T-helper 2 cell treated with Interferon-gamma antibody and Interleukin-4, amounts not matched to agents 5 μg/mL and 100 μg/mL, for 36 hours (primary cell): ENCODE results near the gene FAM234B.
"Not testable (repeated sequence)": the region's sequence is repeated elsewhere in the genome, so short reads cannot be mapped to it uniquely, and the experiment has no call there.

Experiments
- DNase-seq: peaks from one replicate; pipeline ENCODE4 v3.0.0; 2021; ENCODE audit warnings: low spot score
- H3K27ac Mint-ChIP-seq: one replicate; pipeline ENCODE4 v1.8.0; 2021; ENCODE audit warnings: mild to moderate bottlenecking, mixed read lengths
- H3K27me3 Mint-ChIP-seq: one replicate; pipeline ENCODE4 v1.8.0; 2021; ENCODE audit warnings: low read depth, mixed read lengths
- H3K36me3 Mint-ChIP-seq: one replicate; pipeline ENCODE4 v1.8.0; 2021; ENCODE audit warnings: low read depth, mixed read lengths
- H3K4me1 Mint-ChIP-seq: one replicate; pipeline ENCODE4 v1.8.0; 2021; ENCODE audit warnings: low read depth, mixed read lengths
- H3K4me3 Mint-ChIP-seq: one replicate; pipeline ENCODE4 v1.8.0; 2022; ENCODE audit warnings: mild to moderate bottlenecking, moderate library complexity, mixed read lengths
- H3K9me3 Mint-ChIP-seq: one replicate; pipeline ENCODE4 v1.8.0; 2021; ENCODE audit warnings: mixed read lengths

Gene FAM234B

DNA sequence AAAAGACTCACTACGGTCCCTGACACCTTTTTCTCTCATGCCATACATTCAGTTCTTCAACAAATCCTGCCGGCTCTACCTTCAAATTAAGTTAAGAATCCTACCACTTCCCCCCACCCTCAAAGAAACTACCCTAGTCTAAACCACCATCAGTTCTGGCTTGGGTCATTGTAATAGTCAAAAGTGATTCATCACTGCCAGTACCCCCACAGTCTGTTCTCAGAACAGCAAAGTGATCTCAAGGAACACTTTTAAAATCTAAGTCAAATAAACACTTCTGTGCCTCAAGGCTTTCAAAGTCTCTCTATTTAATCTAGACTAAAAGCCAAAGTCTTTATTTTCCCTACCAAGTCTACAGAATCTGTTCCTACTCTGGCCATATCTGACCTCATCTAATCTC, 12.0 kb upstream of the FAM234B start:
- H3K4me3 Mint-ChIP-seq = no peak overlapping the region
- no peak overlapping the region for H3K27ac Mint-ChIP-seq
- peaks cover 12% of the 10 kb centered on the region for H3K27me3 Mint-ChIP-seq
- DNase-seq = no peak
- H3K4me1 Mint-ChIP-seq = peaks cover under 1% of the 10 kb centered on the region
- no peaks in the 10 kb centered on the region for H3K9me3 Mint-ChIP-seq
- no peaks in the 10 kb centered on the region for H3K36me3 Mint-ChIP-seq

GRCh38 chr12:13033476-13033875, 10.7 kb upstream of the FAM234B start:
- Mint-ChIP-seq H3K4me3 (no peak overlapping the region), H3K27ac (no peak overlapping the region), H3K4me1 (no peaks in the 10 kb centered on the region), H3K9me3 (no peaks in the 10 kb centered on the region), H3K27me3 (peaks cover 12% of the 10 kb centered on the region), H3K36me3 (no peaks in the 10 kb centered on the region)
- no peak for DNase-seq

GRCh38 chr12:13035335-13035734, 8.8 kb upstream of the FAM234B start:
- H3K27me3 Mint-ChIP-seq = peaks cover 10% of the 10 kb centered on the region
- not testable (repeated sequence) for H3K9me3 Mint-ChIP-seq, H3K4me3 Mint-ChIP-seq

GRCh38 chr12:13036881-13037280, 7.3 kb upstream of the FAM234B start:
- H3K9me3 Mint-ChIP-seq = no peaks in the 10 kb centered on the region
- no peak for DNase-seq
- H3K4me3 Mint-ChIP-seq = no peak overlapping the region
- H3K27me3 Mint-ChIP-seq = peaks cover 18% of the 10 kb centered on the region
- no peaks in the 10 kb centered on the region for H3K36me3 Mint-ChIP-seq
- no peak overlapping the region for H3K27ac Mint-ChIP-seq
- peaks cover 2% of the 10 kb centered on the region for H3K4me1 Mint-ChIP-seq

More at GRCh38 chr12:13035335-13035734, 8.8 kb upstream of the FAM234B start:
- DNase-seq, H3K36me3 Mint-ChIP-seq, H3K4me1 Mint-ChIP-seq, H3K27ac Mint-ChIP-seq: not testable (repeated sequence)

- no peaks in the 10 kb centered on the region for H3K36me3 Mint-ChIP-seq
- H3K27me3 Mint-ChIP-seq = peaks cover 28% of the 10 kb centered on the region
- H3K4me3 Mint-ChIP-seq = no peak overlapping the region
- no peaks in the 10 kb centered on the region for H3K9me3 Mint-ChIP-seq
- H3K27ac Mint-ChIP-seq = no peak overlapping the region
- DNase-seq = no peak
- H3K4me1 Mint-ChIP-seq = peaks cover 2% of the 10 kb centered on the region
These were observed 5.6 kb upstream of the FAM234B start for GRCh38 chr12:13038491-13039161.

GRCh38 chr12:13039328-13039956, 4.7 kb upstream of the FAM234B start:
- H3K27me3 Mint-ChIP-seq = peaks cover 28% of the 10 kb centered on the region
- H3K27ac Mint-ChIP-seq = no peak overlapping the region
- no peak overlapping the region for H3K4me3 Mint-ChIP-seq
- no peaks in the 10 kb centered on the region for H3K9me3 Mint-ChIP-seq
- no peaks in the 10 kb centered on the region for H3K36me3 Mint-ChIP-seq
- no peak for DNase-seq
- peaks cover 6% of the 10 kb centered on the region for H3K4me1 Mint-ChIP-seq

GRCh38 chr12:13041224-13041623, 3.0 kb upstream of the FAM234B start:
- no peak overlapping the region for H3K27ac Mint-ChIP-seq

GRCh38 chr12:13042666-13043230, 1.4 kb upstream of the FAM234B start:
- no peak overlapping the region for H3K27ac Mint-ChIP-seq
- H3K27me3 Mint-ChIP-seq = peaks cover 28% of the 10 kb centered on the region
- no peaks in the 10 kb centered on the region for H3K9me3 Mint-ChIP-seq
- H3K4me3 Mint-ChIP-seq = no peak overlapping the region
- H3K4me1 Mint-ChIP-seq = peaks cover 11% of the 10 kb centered on the region
- no peaks in the 10 kb centered on the region for H3K36me3 Mint-ChIP-seq
- DNase-seq = no peak

More at GRCh38 chr12:13041224-13041623, 3.0 kb upstream of the FAM234B start:
- Mint-ChIP-seq H3K4me3 (no peak overlapping the region), H3K27me3 (peaks cover 30% of the 10 kb centered on the region), H3K4me1 (peaks cover 11% of the 10 kb centered on the region), H3K9me3 (no peaks in the 10 kb centered on the region), H3K36me3 (no peaks in the 10 kb centered on the region)
- DNase-seq = no peak

- Mint-ChIP-seq H3K4me3 (peak overlapping the region; percentile 80), H3K9me3 (no peaks in the 10 kb centered on the region), H3K27ac (no peak overlapping the region), H3K36me3 (no peaks in the 10 kb centered on the region), H3K27me3 (peaks cover 21% of the 10 kb centered on the region), H3K4me1 (peaks cover 12% of the 10 kb centered on the region)
- no peak for DNase-seq
These were observed 722 bp downstream of the FAM234B start for GRCh38 chr12:13044906-13045299.

- no peak overlapping the region for H3K27ac Mint-ChIP-seq
- H3K9me3 Mint-ChIP-seq = no peaks in the 10 kb centered on the region
- H3K27me3 Mint-ChIP-seq = peaks cover 17% of the 10 kb centered on the region
- peaks cover 12% of the 10 kb centered on the region for H3K4me1 Mint-ChIP-seq
- no peaks in the 10 kb centered on the region for H3K36me3 Mint-ChIP-seq
- H3K4me3 Mint-ChIP-seq = peak overlapping the region; percentile 19
- no peak for DNase-seq
These were observed 1.6 kb downstream of the FAM234B start for GRCh38 chr12:13045816-13046215.

GRCh38 chr12:13046964-13047363, 2.8 kb downstream of the FAM234B start:
- no peak overlapping the region for H3K27ac Mint-ChIP-seq
- no peak for DNase-seq
- no peaks in the 10 kb centered on the region for H3K9me3 Mint-ChIP-seq
- H3K4me3 Mint-ChIP-seq = no peak overlapping the region
- H3K4me1 Mint-ChIP-seq = peaks cover 12% of the 10 kb centered on the region
- H3K36me3 Mint-ChIP-seq = no peaks in the 10 kb centered on the region
- peaks cover 12% of the 10 kb centered on the region for H3K27me3 Mint-ChIP-seq

DNA sequence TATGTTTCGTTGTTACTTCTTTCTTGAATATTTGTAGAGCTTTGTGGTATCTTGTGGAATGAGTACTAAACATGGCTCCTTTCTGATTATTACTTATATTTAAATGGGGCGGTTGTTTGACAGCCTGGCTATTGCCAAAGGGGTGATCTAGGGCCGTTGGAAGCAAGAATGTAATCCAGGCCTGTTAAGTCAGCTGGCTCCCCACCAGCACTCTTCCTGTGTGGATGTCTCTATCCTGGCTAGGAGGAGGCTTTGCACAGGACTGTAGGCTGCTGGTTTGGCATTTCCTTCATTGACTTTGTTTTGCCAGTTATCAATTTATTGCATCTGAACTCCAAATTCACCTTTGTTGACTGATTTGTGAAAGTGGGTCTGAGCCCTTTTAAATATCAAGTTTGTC, 5.6 kb downstream of the FAM234B start:
- peaks cover 19% of the 10 kb centered on the region for H3K9me3 Mint-ChIP-seq
- DNase-seq = no peak
- no peak overlapping the region for H3K4me3 Mint-ChIP-seq
- H3K27ac Mint-ChIP-seq = no peak overlapping the region
- peaks cover 3% of the 10 kb centered on the region for H3K36me3 Mint-ChIP-seq
- H3K27me3 Mint-ChIP-seq = peaks cover 2% of the 10 kb centered on the region
- H3K4me1 Mint-ChIP-seq = peaks cover 9% of the 10 kb centered on the region

DNA sequence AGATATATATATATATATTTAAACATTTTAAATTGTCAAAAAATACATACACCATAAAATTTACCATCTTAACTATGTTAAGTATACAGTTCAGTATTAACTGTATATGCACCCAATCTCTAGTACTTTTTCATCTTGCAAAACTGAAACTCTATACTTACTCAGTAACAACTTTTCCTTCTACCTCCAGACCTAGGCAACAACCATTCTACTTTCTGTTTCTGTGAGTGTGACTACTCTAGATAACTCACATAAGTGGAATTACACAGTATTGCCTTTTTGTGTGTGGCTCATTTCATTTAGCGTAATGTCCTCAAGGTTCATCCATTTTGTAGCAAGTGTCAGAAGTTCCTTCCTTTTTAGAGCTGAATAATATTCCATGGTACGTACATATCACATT, 8.2 kb downstream of the FAM234B start:
- no peak for DNase-seq
- Mint-ChIP-seq H3K36me3 (peaks cover 3% of the 10 kb centered on the region), H3K27ac (no peak overlapping the region)

GRCh38 chr12:13053617-13054016, 9.4 kb downstream of the FAM234B start:
- peaks cover 20% of the 10 kb centered on the region for H3K9me3 Mint-ChIP-seq
- not testable (repeated sequence) for H3K36me3 Mint-ChIP-seq, H3K4me1 Mint-ChIP-seq, H3K27me3 Mint-ChIP-seq, H3K27ac Mint-ChIP-seq, H3K4me3 Mint-ChIP-seq, DNase-seq

More for the DNA sequence above, 8.2 kb downstream of the FAM234B start:
- peaks cover 5% of the 10 kb centered on the region for H3K4me1 Mint-ChIP-seq
- H3K4me3 Mint-ChIP-seq = no peak overlapping the region
- H3K9me3 Mint-ChIP-seq = peaks cover 20% of the 10 kb centered on the region
- no peaks in the 10 kb centered on the region for H3K27me3 Mint-ChIP-seq
